ENCODE measurements around the gene OGFRL1. TPM values are rescaled to one million over a fixed set of nuclear protein-coding genes. Genes with fewer than 3 reads are reported as not detected.

Gene OGFRL1
- total RNA-seq, 2 donors from 2014 or later: 8.6 to 22.6 TPM

GRCh38 chr6:71349395-71349794 is 60.8 kb downstream of the OGFRL1 start:
- no peaks in the 10 kb centered on the region for H3K27me3 ChIP-seq
- no peak for DNase-seq
- 12 to 19% methylated on average over 3 of the region's 3 CpGs for WGBS, 2 donors
- intact Hi-C loops (cut with DNase I): loop anchor here (10.0 kb wide), 1 partner anchor 145 kb away; no protein-coding TSS in a partner anchor
- H3K4me1 ChIP-seq: peaks cover 10% of the 10 kb centered on the region
- H3K9me3 ChIP-seq: no peaks in the 10 kb centered on the region
- no peaks in the 10 kb centered on the region for H3K36me3 ChIP-seq (replicated peaks in 1 of 2; ENCODE audit: insufficient read depth in 1 of 2, low read depth in 2 of 2)
- no peak overlapping the region for H3K4me3 ChIP-seq
- H3K27ac ChIP-seq: no peak overlapping the region
- ATAC-seq: no peak
- no peak for TF ChIP-seq POLR2A (IDR thresholded peaks at IDR 0.05)
- peak in 6 of 7 experiments; percentile 57 to 67 (median 61) for TF ChIP-seq CTCF (IDR thresholded peaks at IDR 0.05)

- WGBS, 2 donors: 73 to 79% methylated on average over 5 of the region's 5 CpGs
- ATAC-seq (no peak), DNase-seq (no peak)
- Histone ChIP-seq H3K9me3 (no peaks in the 10 kb centered on the region), H3K4me3 (no peak overlapping the region), H3K27me3 (no peaks in the 10 kb centered on the region), H3K4me1 (peaks cover 10% of the 10 kb centered on the region), H3K36me3 (replicated peaks in 1 of 2; ENCODE audit: insufficient read depth in 1 of 2, low read depth in 2 of 2) (no peaks in the 10 kb centered on the region), H3K27ac (peak overlapping the region in 1 of 4 donors; percentile 4)
- intact Hi-C loops (cut with DNase I): loop anchor here (10.0 kb wide), 1 partner anchor 145 kb away; no protein-coding TSS in a partner anchor
- TF ChIP-seq POLR2A (IDR thresholded peaks at IDR 0.05) (no peak), CTCF (IDR thresholded peaks at IDR 0.05) (no peak)
These were observed 61.5 kb downstream of the OGFRL1 start for GRCh38 chr6:71349976-71350615.

- Histone ChIP-seq H3K9me3 (no peaks in the 10 kb centered on the region), H3K36me3 (replicated peaks in 1 of 2; ENCODE audit: insufficient read depth in 1 of 2, low read depth in 2 of 2) (no peaks in the 10 kb centered on the region), H3K4me3 (no peak overlapping the region), H3K4me1 (peaks cover 10% of the 10 kb centered on the region), H3K27me3 (no peaks in the 10 kb centered on the region), H3K27ac (peak overlapping the region in 1 of 4 donors; percentile 2)
- DNase-seq: no peak
- intact Hi-C loops (cut with DNase I): no loop called here
- no peak for TF ChIP-seq CTCF (IDR thresholded peaks at IDR 0.05)
- TF ChIP-seq POLR2A (IDR thresholded peaks at IDR 0.05): no peak
- ATAC-seq: peak; percentile 35
These were observed 62.6 kb downstream of the OGFRL1 start for GRCh38 chr6:71351190-71351589.

All from body of pancreas (tissue), 4 donors.